Endothelial cell of umbilical vein (primary cell): ENCODE results near the gene CFAP69. TPM values are rescaled to one million over a fixed set of nuclear protein-coding genes. Genes with fewer than 3 reads are reported as not detected.

Source experiments
- BruUV-seq: library from RNA; stranded (reverse); fragments of 400-500 nt; replicated peaks from 2 replicates; lab custom pipeline; 2021; lab: Mats Ljungman, UMichigan
- CTCF ChIA-PET: fragments of 300-600, 350-600 bp; sonication (Branson Sonifier 250); formaldehyde crosslinking; loops from one replicate; lab custom pipeline; 2021; ENCODE audit warnings: antibody characterized with exemption, inconsistent platforms; lab: Charles Lee
- POLR2A ChIA-PET: fragments of 300-600, 350-600 bp; sonication (Branson Sonifier 250); formaldehyde crosslinking; loops from one replicate; lab custom pipeline; 2021; ENCODE audit warnings: antibody characterized with exemption, inconsistent platforms; lab: Charles Lee
- DNase-seq: peaks from one replicate; pipeline ENCODE4 v3.0.0-alpha.2; 2011; ENCODE audit warnings: low read depth, low spot score
- FAIRE-seq: peaks from 2 replicates; lab custom pipeline; 2011; peaks lifted over from hg19 to GRCh38; lab: Jason Lieb, UNC
- H2AFZ ChIP-seq: 2 replicates; pipeline ENCODE4 v1.6.0; 2012; ENCODE audit warnings: low read depth, low read length, control low read depth, inconsistent platforms
- H3K27ac ChIP-seq: 2 replicates; pipeline ENCODE4 v1.5.1; 2011; ENCODE audit warnings: low read depth, mild to moderate bottlenecking, control low read depth, low read length, moderate library complexity; ENCODE audit not compliant: insufficient read depth
- H3K27me3 ChIP-seq, 2 experiments: 2 replicates each; pipeline versions ENCODE4 v1.6.0 to v1.6.1; 2011; ENCODE audit warnings: low read length in 2 of 2, mixed read lengths in 1 of 2; ENCODE audit not compliant: control insufficient read depth in 2 of 2, insufficient read depth in 2 of 2
- H3K36me3 ChIP-seq, 2 experiments: 2 replicates in 1 of 2; 3 replicates in 1 of 2; pipeline ENCODE4 v1.5.1; 2011; ENCODE audit warnings: low read length in 2 of 2, mild to moderate bottlenecking in 1 of 2, moderate library complexity in 1 of 2; ENCODE audit not compliant: control insufficient read depth in 2 of 2, insufficient read depth in 2 of 2; ENCODE audit errors: extremely low read depth in 1 of 2
- H3K4me1 ChIP-seq: 3 replicates; pipeline ENCODE4 v1.5.1; 2011; ENCODE audit warnings: mild to moderate bottlenecking, low read length; ENCODE audit not compliant: control insufficient read depth, insufficient read depth; ENCODE audit errors: extremely low read depth
- H3K4me2 ChIP-seq: 2 replicates; pipeline ENCODE4 v1.6.1; 2011; ENCODE audit warnings: low read length, control low read depth, mixed read lengths; ENCODE audit not compliant: insufficient read depth
- H3K4me3 ChIP-seq, 3 experiments: fragments of 200-600 bp in 1 of 3; sonication (generic), shearing (Covaris generic) in 1 of 3; replicated peaks in 1 of 3; 2 replicates each; pipeline ENCODE4 v1.5.1; 2011 to 2016; ENCODE audit warnings: control low read depth in 3 of 3, low read length in 3 of 3, mild to moderate bottlenecking in 2 of 3, inconsistent platforms in 1 of 3, low read depth in 1 of 3, moderate library complexity in 1 of 3; ENCODE audit not compliant: insufficient read depth in 1 of 3
- H3K79me2 ChIP-seq: 2 replicates; pipeline ENCODE4 v1.6.0; 2012; ENCODE audit warnings: low read length, inconsistent platforms; ENCODE audit not compliant: control insufficient read depth, insufficient read depth
- H3K9ac ChIP-seq: replicated peaks from 2 replicates; pipeline ENCODE3; 2011; ENCODE audit warnings: low read length, control low read depth; ENCODE audit not compliant: insufficient read depth; ENCODE audit errors: extremely low read depth
- H3K9me1 ChIP-seq: replicated peaks from 3 replicates; pipeline ENCODE4 v1.6.0; 2011; ENCODE audit warnings: mild to moderate bottlenecking, low read length; ENCODE audit not compliant: control insufficient read depth, insufficient read depth; ENCODE audit errors: extremely low read depth
- H3K9me3 ChIP-seq: replicated peaks from 2 replicates; pipeline ENCODE4 v1.5.1; 2012; ENCODE audit warnings: low read length, inconsistent platforms; ENCODE audit not compliant: control insufficient read depth, insufficient read depth
- H4K20me1 ChIP-seq: replicated peaks from 2 replicates; pipeline ENCODE3; 2011; ENCODE audit warnings: mild to moderate bottlenecking, low read length; ENCODE audit not compliant: control insufficient read depth, insufficient read depth; ENCODE audit errors: extremely low read depth
- CTCF ChIP-seq, 2 donors: IDR thresholded peaks; 1 replicate in 1 of 2; 2 replicates in 1 of 2; pipeline ENCODE4 v1.5.1; 2011; ENCODE audit warnings: low read length in 2 of 2, mild to moderate bottlenecking in 2 of 2, moderate library complexity in 2 of 2, control low read depth in 1 of 2, inconsistent platforms in 1 of 2, low read depth in 1 of 2; ENCODE audit not compliant: insufficient read depth in 1 of 2; ENCODE audit errors: extremely low read depth in 1 of 2
- EZH2 ChIP-seq: IDR thresholded peaks from 2 replicates; pipeline ENCODE4 v1.6.1; 2012; ENCODE audit warnings: borderline replicate concordance, low read depth, mild to moderate bottlenecking, moderate library complexity, low read length, inconsistent platforms; ENCODE audit not compliant: severe bottlenecking
- FOS ChIP-seq: IDR thresholded peaks from 2 replicates; pipeline ENCODE4 v1.6.1; 2011; ENCODE audit warnings: mild to moderate bottlenecking, low read length, moderate library complexity, borderline replicate concordance; ENCODE audit not compliant: insufficient read depth
- GATA2 ChIP-seq: IDR thresholded peaks from 2 replicates; pipeline ENCODE4 v1.7.0; 2011; ENCODE audit warnings: low read depth, mild to moderate bottlenecking, moderate library complexity, mixed read lengths, low read length; ENCODE audit not compliant: insufficient read length, insufficient read depth
- JUN ChIP-seq: IDR thresholded peaks from 2 replicates; pipeline ENCODE4 v1.6.1; 2011; ENCODE audit warnings: borderline replicate concordance, low read depth; ENCODE audit not compliant: insufficient read length, insufficient read depth
- MYC ChIP-seq: IDR thresholded peaks from one replicate; pipeline ENCODE4 v1.6.1; 2011; ENCODE audit warnings: mild to moderate bottlenecking, low read depth, low read length
- POLR2A ChIP-seq: IDR thresholded peaks from 2 replicates; pipeline ENCODE4 v1.6.1; 2012; ENCODE audit warnings: low read depth, mild to moderate bottlenecking, control low read depth, low read length
- POLR2AphosphoS5 ChIP-seq: IDR thresholded peaks from 2 replicates; pipeline ENCODE4 v1.6.1; 2012; ENCODE audit warnings: low read depth, mild to moderate bottlenecking, control low read depth, low read length, moderate library complexity; ENCODE audit not compliant: insufficient read depth
- dilution Hi-C: fragments of 300-500 bp; cut with MboI; formaldehyde crosslinking; loops from one replicate; pipeline ENCODE4 v1.15.0; 2019; ENCODE audit warnings: low sequenced_read_pairs; ENCODE audit not compliant: extremely low pct_ligation_motif_present
- intact Hi-C: fragments of 100-400 bp; cut with micrococcal nuclease; formaldehyde crosslinking; loops from one replicate; pipeline ENCODE4 v1.10.0; 2022
- polyA plus RNA-seq, 4 experiments: library from polyadenylated mRNA; depleted of rRNA in 3 of 4; stranded (reverse) in 3 of 4; unstranded in 1 of 4; fragments of >200 nt; gene quantifications; 2 replicates each; pipeline versions ENCODE4 v1.2.1 to v1.2.3, GENCODE V29; 2011 to 2012; ENCODE audit warnings: missing spikeins in 1 of 4
- total RNA-seq: library from RNA; stranded (reverse); gene quantifications from 2 replicates; pipeline ENCODE4 v1.2.3, GENCODE V29; 2021
- TF ChIP-seq, protein P1 (sequence below): IDR thresholded peaks from 2 replicates; pipeline ENCODE4 v1.6.1; 2011; ENCODE audit not compliant: insufficient read depth, insufficient read length

CFAP69 gene
- total and polyA plus RNA-seq, 2 donors (not counting 3 experiments of a cell fraction or from before 2014, with no cell fraction given) = 0.81 to 4.4 TPM

DNA sequence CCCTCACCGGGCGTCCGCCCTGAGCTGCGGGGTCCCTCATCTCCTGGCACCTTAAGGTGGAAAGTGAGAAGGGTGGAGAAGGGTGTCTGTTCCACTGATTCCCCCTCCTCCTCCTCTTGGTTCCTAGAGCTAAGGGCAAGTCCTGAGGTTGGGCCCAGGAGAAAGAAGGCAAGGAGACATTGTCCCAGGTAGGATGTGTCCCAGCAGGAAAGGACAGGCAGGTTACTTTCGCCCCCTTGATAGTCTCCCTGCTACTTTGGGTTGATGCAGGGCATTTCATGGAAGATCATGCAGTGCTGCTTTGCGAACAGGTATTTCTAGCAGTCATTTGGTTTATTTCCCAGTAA, 32.9 kb upstream of the CFAP69 start:
- Histone ChIP-seq H3K9me3 (no peaks in the 10 kb centered on the region), H3K4me1 (peaks cover 12% of the 10 kb centered on the region), H3K9me1 (no peaks in the 10 kb centered on the region), H3K9ac (peak overlapping the region; percentile 19), H3K79me2 (no peaks in the 10 kb centered on the region), H3K27ac (no peak overlapping the region), H3K27me3 (no peaks in the 10 kb centered on the region), H2AFZ (peak overlapping the region; percentile 70), H3K36me3 (no peaks in the 10 kb centered on the region), H3K4me3 (peak overlapping the region; percentile 28 to 85 (median 63)), H3K4me2 (peak overlapping the region; percentile 88), H4K20me1 (no peaks in the 10 kb centered on the region)
- no TSS peak for BruUV-seq
- FAIRE-seq (peak; percentile 8), DNase-seq (no peak)
- CTCF ChIA-PET = interaction anchor here (0.7 to 5.0 kb wide), 29 partner anchors 12 to 710 kb away, joined by 3 to 70 read pairs (median 5); partner anchors contain the start of gene STEAP1
- intact Hi-C loops (loop anchor here (1.0 to 2.0 kb wide), 2 partner anchors 15 to 199 kb away; no protein-coding TSS in a partner anchor), dilution Hi-C loops (no loop called here)
- POLR2A ChIA-PET = interaction anchor here (0.8 to 1.6 kb wide), 4 partner anchors 34 to 58 kb away, joined by 3 to 6 read pairs (median 4); partner anchors contain the start of gene STEAP1
- no peak for TF ChIP-seq MYC
- TF ChIP-seq, protein P1, sequence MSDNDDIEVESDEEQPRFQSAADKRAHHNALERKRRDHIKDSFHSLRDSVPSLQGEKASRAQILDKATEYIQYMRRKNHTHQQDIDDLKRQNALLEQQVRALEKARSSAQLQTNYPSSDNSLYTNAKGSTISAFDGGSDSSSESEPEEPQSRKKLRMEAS = no peak
- no peak for TF ChIP-seq POLR2AphosphoS5
- no peak for TF ChIP-seq GATA2
- TF ChIP-seq FOS = no peak
- TF ChIP-seq JUN = no peak
- no peak for TF ChIP-seq CTCF (IDR thresholded peaks at IDR 0.05; ENCODE audit: extremely low read depth in 1 of 2, insufficient read depth in 1 of 2, low read depth in 1 of 2, low read length in 2 of 2)
- TF ChIP-seq POLR2A = no peak
- TF ChIP-seq EZH2 = no peak
